Pancreas (tissue), 10 donors: ENCODE measurements around the gene UBE3C. TPM values are rescaled to one million over a fixed set of nuclear protein-coding genes. Genes with fewer than 3 reads are reported as not detected.

Experiments used
- ATAC-seq, 4 donors: fragments of 200-7000 bp; cut with Tn5 transposase; one replicate each; pipeline versions ENCODE4 v1.8.0 to v1.9.1; 2020; ENCODE audit warnings: mild to moderate bottlenecking in 4 of 4, moderate library complexity in 4 of 4
- DNase-seq, 6 donors: peaks; one replicate each; pipeline ENCODE4 v3.0.0-alpha.2; 2020
- FAIRE-seq: peaks from 2 replicates; lab custom pipeline; 2012; peaks lifted over from hg19 to GRCh38; lab: Jason Lieb, UNC
- H3K27ac ChIP-seq, 4 donors: fragments of 200-600 bp; sonication (generic); 1 replicate in 3 of 4; 2 replicates in 1 of 4; pipeline versions ENCODE4 v1.5.0 to v1.8.0; 2020
- H3K27me3 ChIP-seq, 4 donors: fragments of 200-600 bp; one replicate each; pipeline ENCODE4 v1.8.0; 2021
- H3K36me3 ChIP-seq, 3 donors: fragments of 200-600 bp; sonication (generic) in 1 of 3; one replicate each; pipeline versions ENCODE4 v1.5.0 to v1.8.0; 2020 to 2021
- H3K4me1 ChIP-seq, 3 donors: fragments of 200-600 bp; one replicate each; pipeline ENCODE4 v1.8.0; 2021
- H3K4me3 ChIP-seq, 4 donors: fragments of 200-600 bp; sonication (generic) in 2 of 4; one replicate each; pipeline versions ENCODE4 v1.5.0 to v1.8.0; 2020 to 2021
- H3K9me3 ChIP-seq, 4 donors: fragments of 200-600 bp; one replicate each; pipeline ENCODE4 v1.8.0; 2021
- WGBS, 2 donors: extraction: QIAGEN DNeasy Blood & Tissue Kit; methylation state at CpG; one replicate each; pipeline ENCODE4 v1.1.7; 2013; 5-methylcytosine and 5-hydroxymethylcytosine counted together
- intact Hi-C, 3 donors: fragments of 100-400 bp; cut with DNase I; formaldehyde crosslinking; loops; one replicate each; pipeline versions ENCODE4 v1.11.1 to v1.14.2; 2022
- polyA plus RNA-seq, 2 donors: library from polyadenylated mRNA; stranded (reverse); fragments of 200-250 nt; gene quantifications; one replicate each; pipeline ENCODE4 v1.2.3, GENCODE V29; 2013
- total RNA-seq, 6 donors: library from RNA; stranded (reverse); fragmentation: NEBNext Ultra II Directional in 4 of 6; extraction: Animal tissue kit (Norgen Biotek cat#: 25700) in 4 of 6; gene quantifications; one replicate each; pipeline versions ENCODE4 v1.2.1 to v1.2.4, GENCODE V29; 2021 to 2023
- TF ChIP-seq, protein P1 (sequence below), 4 donors: fragments of 200-600 bp; sonication (generic) in 3 of 4; IDR thresholded peaks; one replicate each; pipeline versions ENCODE4 v1.5.0 to v1.8.0; 2021; ENCODE audit warnings: antibody characterized with exemption in 4 of 4
- donor health status: healthy with polysubstance abuse.
- donor health status: DM: no; HTN: no; CAD: no; lungs with moderate emphysema.
- donor health status: DM: no; HTN: no; CAD: no.
- donor health status: control.
- donor health status: control.
- donor health status: Bipolar disorder and iron deficiency.
- donor health status: DM: yes; HTN: yes; CAD: no.
- donor health status: DM: no; HTN: no; CAD: no.
- donor health status: DM: no; HTN: no; CAD: no.
- donor health status: DM: yes; HTN: yes; CAD: no.

Gene UBE3C
- total and polyA plus RNA-seq, 8 donors, result 12.1 to 36.1 (median 23.1) TPM

DNA sequence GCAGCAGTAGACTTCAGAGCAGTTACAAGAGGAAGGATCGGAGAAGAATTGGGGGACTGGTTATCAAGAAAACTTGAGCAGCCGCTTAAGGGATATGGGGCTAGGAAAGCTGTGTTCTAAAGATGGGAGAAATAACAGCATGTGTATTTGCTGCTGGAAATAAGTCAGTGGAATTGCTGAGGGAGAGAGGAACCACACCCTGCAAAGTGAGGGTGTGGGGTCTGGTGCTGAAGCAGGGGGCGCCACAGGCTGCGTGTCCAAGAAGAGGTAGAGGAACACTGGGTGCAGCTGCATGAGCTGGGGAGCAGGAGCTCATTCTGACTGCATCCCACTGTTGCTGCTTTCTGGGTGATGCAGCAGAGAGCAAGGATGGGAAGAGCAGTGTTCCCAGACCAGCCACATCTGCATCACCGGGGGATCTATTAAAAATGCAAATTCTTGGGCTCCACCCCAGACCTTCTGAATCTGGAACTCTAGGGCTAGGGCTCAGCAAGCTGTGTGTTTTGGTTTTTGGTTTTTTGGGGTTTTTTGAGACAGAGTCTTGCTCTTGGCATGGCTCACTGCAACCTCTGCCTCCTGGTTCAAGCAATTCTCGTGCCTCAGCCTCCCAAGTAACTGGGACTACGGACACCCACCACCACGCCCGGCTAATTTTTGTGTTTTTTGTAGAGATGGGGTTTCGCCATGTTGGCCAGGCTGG is 101.0 kb downstream of the UBE3C start:
- Histone ChIP-seq H3K9me3 (no peaks in the 10 kb centered on the region), H3K4me3 (no peak overlapping the region), H3K27ac (no peak overlapping the region), H3K36me3 (peaks cover 0 to 10% (median 6%) of the 10 kb centered on the region in 3 donors), H3K27me3 (no peaks in the 10 kb centered on the region), H3K4me1 (no peaks in the 10 kb centered on the region)
- FAIRE-seq (no peak), ATAC-seq (no peak), DNase-seq (no peak)
- WGBS, 2 donors, result 97 to 99% methylated on average over 10 of the region's 10 CpGs
- TF ChIP-seq, protein P1, sequence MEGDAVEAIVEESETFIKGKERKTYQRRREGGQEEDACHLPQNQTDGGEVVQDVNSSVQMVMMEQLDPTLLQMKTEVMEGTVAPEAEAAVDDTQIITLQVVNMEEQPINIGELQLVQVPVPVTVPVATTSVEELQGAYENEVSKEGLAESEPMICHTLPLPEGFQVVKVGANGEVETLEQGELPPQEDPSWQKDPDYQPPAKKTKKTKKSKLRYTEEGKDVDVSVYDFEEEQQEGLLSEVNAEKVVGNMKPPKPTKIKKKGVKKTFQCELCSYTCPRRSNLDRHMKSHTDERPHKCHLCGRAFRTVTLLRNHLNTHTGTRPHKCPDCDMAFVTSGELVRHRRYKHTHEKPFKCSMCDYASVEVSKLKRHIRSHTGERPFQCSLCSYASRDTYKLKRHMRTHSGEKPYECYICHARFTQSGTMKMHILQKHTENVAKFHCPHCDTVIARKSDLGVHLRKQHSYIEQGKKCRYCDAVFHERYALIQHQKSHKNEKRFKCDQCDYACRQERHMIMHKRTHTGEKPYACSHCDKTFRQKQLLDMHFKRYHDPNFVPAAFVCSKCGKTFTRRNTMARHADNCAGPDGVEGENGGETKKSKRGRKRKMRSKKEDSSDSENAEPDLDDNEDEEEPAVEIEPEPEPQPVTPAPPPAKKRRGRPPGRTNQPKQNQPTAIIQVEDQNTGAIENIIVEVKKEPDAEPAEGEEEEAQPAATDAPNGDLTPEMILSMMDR (IDR thresholded peaks at IDR 0.05), result no peak
- intact Hi-C loops, result no loop called here

DNA sequence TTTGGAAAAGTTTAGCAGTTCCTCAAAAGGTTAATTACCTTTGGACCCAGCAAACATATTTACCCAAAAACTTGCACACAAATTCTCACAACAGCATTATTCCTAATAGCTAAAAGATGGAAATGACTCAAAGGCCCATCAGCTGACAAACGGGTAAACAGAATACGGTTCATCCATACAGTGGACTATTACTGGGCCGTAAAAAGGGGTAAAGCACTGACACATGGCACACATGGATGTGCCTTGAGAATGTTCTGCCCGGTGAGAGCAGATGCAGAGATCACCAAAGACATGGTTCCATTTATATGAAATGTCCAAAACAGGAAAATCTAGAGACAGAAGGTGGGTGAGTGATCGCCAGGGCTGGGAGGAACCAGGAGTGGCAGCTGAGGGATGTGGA is 102.9 kb downstream of the UBE3C start:
- Histone ChIP-seq H3K36me3 (peaks cover 0 to 4% (median 0%) of the 10 kb centered on the region in 3 donors), H3K4me3 (no peak overlapping the region), H3K9me3 (no peaks in the 10 kb centered on the region), H3K4me1 (no peaks in the 10 kb centered on the region), H3K27ac (no peak overlapping the region), H3K27me3 (no peaks in the 10 kb centered on the region)
- intact Hi-C loops, result no loop called here
- DNase-seq, result no peak
- FAIRE-seq, result no peak
- ATAC-seq, result no peak
- 95 to 97% methylated on average over 5 of the region's 5 CpGs for WGBS, 2 donors
- TF ChIP-seq, protein P1 (IDR thresholded peaks at IDR 0.05), result no peak

DNA sequence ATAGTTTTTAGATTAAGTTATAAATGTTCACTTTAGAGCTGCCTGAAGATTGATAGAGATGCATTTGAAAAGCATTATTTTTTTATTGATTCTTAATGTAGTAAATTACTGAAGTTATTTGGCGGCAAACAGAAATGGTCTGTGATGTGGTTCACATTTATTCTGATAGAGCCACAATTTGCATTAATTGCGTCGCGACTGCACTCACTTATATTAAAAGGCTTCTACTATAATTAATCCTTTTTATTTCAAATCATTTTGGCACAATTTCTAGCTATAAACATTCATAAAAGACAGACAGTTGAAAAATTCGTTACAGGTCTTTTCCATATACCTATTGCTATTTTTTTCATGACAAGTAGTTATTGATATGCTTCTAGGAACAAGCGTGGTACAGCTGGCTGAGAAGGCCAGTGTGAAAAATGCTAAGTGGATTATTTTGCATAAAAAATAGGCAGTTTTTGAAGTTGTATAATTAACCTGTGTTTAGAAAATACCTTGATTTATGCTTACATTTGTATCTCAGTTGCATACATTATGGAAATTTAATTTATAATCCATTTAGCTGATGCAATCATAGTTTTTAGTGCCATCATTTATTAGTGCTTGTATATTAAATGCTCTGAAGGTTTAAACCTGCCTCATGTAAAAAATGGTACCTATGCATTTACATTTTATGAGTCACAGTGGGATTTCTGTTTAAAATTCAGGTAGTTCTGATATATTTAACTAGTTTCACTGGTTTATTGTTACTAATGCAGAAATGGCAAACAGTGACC is 106.0 kb downstream of the UBE3C start:
- H3K27me3 ChIP-seq, result no peaks in the 10 kb centered on the region
- no peaks in the 10 kb centered on the region for H3K9me3 ChIP-seq
- no peaks in the 10 kb centered on the region for H3K4me1 ChIP-seq
- no peak for DNase-seq
- H3K36me3 ChIP-seq, result peaks cover 0 to 4% (median 0%) of the 10 kb centered on the region in 3 donors
- H3K27ac ChIP-seq, result no peak overlapping the region
- no peak for ATAC-seq
- no peak for FAIRE-seq
- TF ChIP-seq, protein P1 (IDR thresholded peaks at IDR 0.05), result no peak
- intact Hi-C loops, result no loop called here
- 89 to 91% methylated on average over 6 of the region's 6 CpGs for WGBS, 2 donors
- H3K4me3 ChIP-seq, result no peak overlapping the region

DNA sequence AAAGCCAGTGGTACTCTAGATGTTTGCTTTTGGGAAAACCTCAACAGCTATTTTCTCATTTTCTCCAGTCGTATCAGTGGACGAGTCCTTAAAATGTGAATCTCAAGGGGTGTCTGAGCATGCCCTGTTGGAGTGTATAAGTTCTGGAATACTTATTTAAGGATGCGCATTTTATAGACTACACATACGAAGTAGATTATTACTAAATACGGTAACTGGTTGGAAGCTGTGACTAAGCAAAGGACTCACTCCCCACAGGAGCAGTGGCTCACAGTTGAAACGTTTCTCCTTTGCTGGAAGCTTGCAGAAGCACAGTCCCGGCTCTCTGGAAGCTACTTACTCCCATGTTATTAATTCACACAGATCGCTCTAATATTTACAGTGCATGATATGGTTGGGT is 107.3 kb downstream of the UBE3C start:
- no peak overlapping the region for H3K4me3 ChIP-seq
- ATAC-seq (no peak), DNase-seq (no peak), FAIRE-seq (no peak)
- 92 to 94% methylated on average over 8 of the region's 8 CpGs for WGBS, 2 donors
- intact Hi-C loops, result no loop called here
- no peaks in the 10 kb centered on the region for H3K9me3 ChIP-seq
- H3K36me3 ChIP-seq, result peaks cover 0 to 4% (median 0%) of the 10 kb centered on the region in 3 donors
- TF ChIP-seq, protein P1 (IDR thresholded peaks at IDR 0.05), result no peak
- no peaks in the 10 kb centered on the region for H3K27me3 ChIP-seq
- H3K27ac ChIP-seq, result no peak overlapping the region
- H3K4me1 ChIP-seq, result no peaks in the 10 kb centered on the region
